Putamen (tissue), 1 donor: ENCODE results near the gene ANXA4.

Source experiments
- DNase-seq: peaks from one replicate; pipeline ENCODE4 v3.0.0-alpha.2; 2016; ENCODE audit warnings: low spot score

Gene ANXA4

DNA sequence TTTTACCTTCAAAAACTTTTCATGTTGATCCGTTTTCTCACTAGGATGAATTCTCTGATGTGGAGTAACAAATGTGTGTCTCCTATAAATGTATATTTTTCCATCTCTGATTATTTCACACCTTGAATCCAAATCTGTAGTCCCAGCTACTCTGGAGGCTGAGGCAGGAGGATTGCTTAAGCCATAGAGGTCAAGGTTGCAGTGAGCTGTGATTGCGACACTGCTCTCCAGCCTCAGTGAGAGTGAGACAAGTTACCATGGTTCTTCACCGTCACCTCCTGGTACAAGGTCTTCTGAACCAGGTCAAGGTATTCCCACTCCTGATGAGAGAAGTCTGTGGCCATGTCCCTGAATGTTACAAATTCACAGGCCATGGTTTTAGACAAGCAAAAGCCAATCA lies 102.6 kb downstream of the ANXA4 start:
- no peak for DNase-seq

DNA sequence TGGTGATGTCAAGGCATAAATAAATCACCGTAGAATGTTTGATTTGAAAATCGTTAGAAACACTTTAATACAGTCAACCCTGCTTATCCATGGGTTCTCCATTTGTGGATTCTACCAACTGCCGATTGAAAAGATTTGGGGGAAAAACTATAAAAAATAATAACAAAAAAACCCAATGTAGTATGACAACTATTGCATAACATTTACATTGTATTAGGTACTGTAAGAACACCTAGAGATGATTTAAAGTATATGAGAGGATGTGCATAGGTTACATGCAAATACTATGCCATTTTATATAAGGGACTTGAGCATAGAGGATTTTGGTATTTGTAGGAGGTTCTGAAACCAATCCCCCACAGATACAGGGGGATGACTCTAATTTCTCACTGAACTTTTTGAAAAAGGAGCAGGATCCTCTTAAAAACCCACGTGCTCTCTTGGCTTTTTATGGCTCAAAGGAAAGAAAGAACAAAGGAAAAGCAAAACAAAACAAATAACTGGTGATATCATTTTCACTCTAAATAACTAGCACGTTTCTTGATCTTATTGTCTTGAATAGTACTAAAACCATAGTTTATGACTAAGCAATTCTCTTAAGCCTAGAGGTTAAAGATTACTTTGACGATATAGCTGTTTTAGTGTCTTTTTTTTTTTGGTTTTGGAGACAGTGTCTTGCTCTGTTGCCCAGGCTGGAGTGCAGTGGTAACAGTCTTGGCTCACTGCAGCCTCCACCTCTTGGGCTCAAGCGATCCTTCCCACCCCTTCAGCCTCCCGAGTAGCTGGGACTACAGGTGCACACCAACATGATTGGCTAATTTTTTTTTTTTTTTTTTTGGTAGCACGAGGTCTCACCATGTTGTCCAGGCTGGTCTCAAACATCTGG lies 104.5 kb downstream of the ANXA4 start:
- DNase-seq, result no peak

DNA sequence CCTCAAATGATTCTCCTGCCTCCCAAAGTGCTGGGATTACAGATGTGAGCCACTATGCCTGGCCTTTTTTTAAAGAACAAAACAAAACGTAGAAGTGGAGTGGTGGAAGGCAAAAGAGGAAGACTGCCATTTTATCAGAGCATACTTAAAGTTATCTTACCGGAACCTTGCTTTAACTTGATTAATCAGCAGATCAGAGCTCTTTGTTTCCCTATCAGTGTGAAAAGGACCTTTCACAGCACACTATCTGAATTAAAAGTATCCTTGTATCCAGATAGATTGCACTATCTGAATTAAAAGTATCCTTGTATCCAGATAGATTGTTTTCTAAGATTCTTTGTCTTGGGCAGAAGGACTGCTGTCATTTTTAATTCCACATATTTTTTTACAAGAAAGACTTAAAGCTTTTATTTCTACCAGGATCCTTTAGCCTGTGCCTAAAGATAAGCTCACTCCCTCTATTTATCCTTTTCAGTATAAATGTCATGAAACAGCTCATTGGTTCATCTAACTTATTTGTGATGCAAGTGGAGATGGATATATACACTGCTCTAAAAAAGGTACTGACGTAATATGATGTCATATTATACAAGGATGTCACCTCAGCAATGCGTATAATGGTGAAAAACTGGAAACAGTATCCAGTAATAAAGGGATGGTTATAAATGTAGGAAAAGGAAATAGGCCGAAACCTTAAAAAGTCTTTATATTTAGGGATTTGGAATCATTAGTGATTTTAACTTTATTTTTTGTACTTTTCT lies 105.3 kb downstream of the ANXA4 start:
- no peak for DNase-seq

DNA sequence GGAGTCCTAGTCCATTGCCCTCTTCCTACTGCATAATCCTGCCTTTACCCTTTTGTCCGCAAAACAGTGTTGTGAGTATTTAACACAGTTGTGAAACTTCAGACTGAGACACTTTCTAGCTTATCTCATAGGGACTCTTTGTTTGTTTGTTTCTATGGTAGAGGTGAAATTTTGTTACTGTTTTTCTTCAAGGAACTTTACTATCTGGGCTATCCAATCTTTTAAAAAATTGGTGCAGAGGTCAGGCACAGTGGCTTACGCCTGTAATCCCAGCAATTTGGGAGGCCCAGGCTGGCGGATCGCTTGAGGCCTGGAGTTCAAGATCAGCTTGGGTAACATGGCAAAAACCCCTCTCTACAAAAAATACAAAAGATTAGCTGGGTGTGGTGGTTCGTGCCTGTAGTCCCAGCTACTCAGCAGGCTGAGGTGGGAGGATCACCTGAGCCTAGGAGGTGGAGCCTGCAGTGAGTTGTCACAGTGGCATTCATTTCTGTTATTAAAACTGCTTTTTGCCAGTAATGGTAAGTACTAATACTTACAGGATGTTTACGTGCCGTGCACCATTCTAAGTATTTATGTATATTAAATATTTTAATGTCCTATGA lies 106.4 kb downstream of the ANXA4 start:
- DNase-seq, result no peak

DNA sequence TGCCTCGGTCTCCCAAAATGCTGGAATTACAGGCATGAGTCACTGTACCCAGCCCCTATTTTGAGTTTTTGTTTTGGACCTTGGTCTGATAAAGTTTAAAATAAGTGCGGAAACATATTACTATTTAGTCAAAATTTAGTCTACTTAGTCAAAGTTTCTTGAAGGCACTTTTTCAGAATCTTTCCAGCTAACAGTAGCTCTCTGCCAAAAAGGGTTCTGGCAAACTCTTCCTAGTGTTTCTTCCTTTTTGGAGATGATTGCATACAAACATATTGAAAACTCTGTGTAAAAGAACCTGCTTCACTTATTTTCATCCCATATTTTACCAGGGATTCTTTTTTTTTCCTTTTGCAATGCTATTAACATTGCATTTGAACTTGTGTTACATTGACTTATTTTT lies 116.3 kb downstream of the ANXA4 start:
- DNase-seq, result no peak

DNA sequence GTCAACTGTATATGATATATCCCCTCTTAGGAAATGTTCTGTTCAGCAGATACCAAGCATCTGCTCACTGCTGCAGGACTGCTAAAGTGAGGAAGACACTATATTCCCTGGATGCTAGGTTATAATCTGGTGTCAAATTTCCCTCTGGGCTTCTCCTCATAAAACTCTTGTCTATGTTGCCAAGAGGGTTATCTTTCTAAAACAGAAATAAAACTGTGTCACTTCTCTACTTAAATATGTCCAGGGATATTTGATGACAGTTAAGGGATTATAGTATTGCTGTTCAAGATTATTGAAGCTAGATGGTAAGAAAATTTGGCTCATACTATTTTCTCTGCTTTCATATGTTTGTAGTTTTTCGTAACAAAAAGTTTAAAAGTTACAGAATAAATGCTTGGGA lies 121.4 kb downstream of the ANXA4 start:
- DNase-seq, result no peak
